HG03378 (cell line): ENCODE measurements around the gene GALNT17.
"Not testable (repeated sequence)": the region's sequence is repeated elsewhere in the genome, so short reads cannot be mapped to it uniquely, and the experiment has no call there.

ENCODE experiments used
- ATAC-seq: cut with Tn5 transposase; IDR thresholded peaks from one replicate; pipeline ENCODE4 v1.9.1; 2021; ENCODE audit warnings: mild to moderate bottlenecking, moderate library complexity; ENCODE audit not compliant: unreplicated experiment

GALNT17 gene

GRCh38 chr7:71229699-71230098, 97.8 kb downstream of the GALNT17 start:
- ATAC-seq: no peak

- no peak for ATAC-seq
Observed at GRCh38 chr7:71235253-71235652, 103.3 kb downstream of the GALNT17 start.

- no peak for ATAC-seq
Observed at GRCh38 chr7:71236230-71237105, 104.5 kb downstream of the GALNT17 start.

- no peak for ATAC-seq
Observed at GRCh38 chr7:71237945-71238344, 106.0 kb downstream of the GALNT17 start.

GRCh38 chr7:71238581-71239295, 106.8 kb downstream of the GALNT17 start:
- ATAC-seq: no peak

- ATAC-seq: no peak
Observed at GRCh38 chr7:71239586-71240268, 107.8 kb downstream of the GALNT17 start.

GRCh38 chr7:71243736-71244410, 111.9 kb downstream of the GALNT17 start:
- ATAC-seq: no peak

GRCh38 chr7:71245038-71245437, 113.1 kb downstream of the GALNT17 start:
- ATAC-seq: no peak

- ATAC-seq: no peak
Observed at GRCh38 chr7:71251706-71252105, 119.8 kb downstream of the GALNT17 start.

- ATAC-seq: no peak
Observed at GRCh38 chr7:71254751-71255150, 122.8 kb downstream of the GALNT17 start.

- no peak for ATAC-seq
Observed at GRCh38 chr7:71255537-71256178, 123.7 kb downstream of the GALNT17 start.

- ATAC-seq: no peak
Observed at GRCh38 chr7:71261066-71261465, 129.1 kb downstream of the GALNT17 start.

GRCh38 chr7:71262834-71263233, 130.9 kb downstream of the GALNT17 start:
- not testable (repeated sequence) for ATAC-seq

- ATAC-seq: no peak
Observed at GRCh38 chr7:71264005-71264404, 132.1 kb downstream of the GALNT17 start.

- ATAC-seq: no peak
Observed at GRCh38 chr7:71266912-71267311, 135.0 kb downstream of the GALNT17 start.

GRCh38 chr7:71267734-71268469, 136.0 kb downstream of the GALNT17 start:
- no peak for ATAC-seq

- ATAC-seq: no peak
Observed at GRCh38 chr7:71270558-71270957, 138.6 kb downstream of the GALNT17 start.

- no peak for ATAC-seq
Observed at GRCh38 chr7:71271203-71271602, 139.3 kb downstream of the GALNT17 start.

DNA sequence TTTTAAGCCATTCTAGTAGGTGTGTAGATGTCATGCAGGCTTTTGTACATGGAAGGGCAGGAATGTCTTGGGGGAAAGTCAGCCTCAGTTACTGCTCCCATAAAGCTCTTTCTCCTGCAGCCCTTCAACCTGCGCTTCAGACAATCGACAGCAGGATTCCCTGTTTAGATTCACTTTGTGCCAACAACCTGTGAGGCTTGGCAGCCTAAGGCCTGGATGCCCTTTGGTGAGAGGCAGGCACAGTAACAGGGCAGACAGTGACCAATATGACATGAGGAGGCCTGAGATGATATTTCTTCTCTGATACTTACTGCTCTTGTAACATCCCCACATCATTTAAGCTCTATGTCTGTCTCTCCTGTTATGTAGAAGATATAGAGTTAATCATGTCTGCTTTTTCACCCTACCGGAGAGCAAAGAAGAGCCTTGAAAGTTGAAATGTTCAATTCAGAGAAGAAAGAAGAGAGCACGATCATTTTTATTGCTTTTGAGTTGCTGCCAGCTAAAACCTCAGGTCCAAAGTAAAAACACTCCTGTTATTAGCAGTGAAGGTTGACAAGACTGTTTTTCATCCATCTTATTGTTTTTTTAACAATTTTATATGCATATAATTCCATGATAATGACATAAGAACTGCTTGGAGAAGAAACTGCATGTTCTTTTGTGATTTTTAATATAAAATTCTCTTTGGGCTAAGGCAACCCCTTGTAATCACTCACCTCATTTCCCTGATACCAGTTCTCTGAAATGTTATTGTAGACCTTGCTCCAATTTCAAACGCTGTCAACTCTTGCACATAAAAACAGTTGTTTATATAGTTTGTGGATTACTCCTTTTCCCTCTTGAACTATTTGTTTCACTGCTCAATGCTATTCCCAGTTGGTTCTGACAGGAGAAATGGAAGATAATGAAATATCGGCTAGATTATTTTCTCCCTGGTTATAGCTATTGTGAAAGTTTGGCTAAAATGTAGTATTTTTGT, 140.9 kb downstream of the GALNT17 start:
- ATAC-seq: no peak
